Measurements from ENCODE around the gene RPTOR.

RPTOR gene

DNA sequence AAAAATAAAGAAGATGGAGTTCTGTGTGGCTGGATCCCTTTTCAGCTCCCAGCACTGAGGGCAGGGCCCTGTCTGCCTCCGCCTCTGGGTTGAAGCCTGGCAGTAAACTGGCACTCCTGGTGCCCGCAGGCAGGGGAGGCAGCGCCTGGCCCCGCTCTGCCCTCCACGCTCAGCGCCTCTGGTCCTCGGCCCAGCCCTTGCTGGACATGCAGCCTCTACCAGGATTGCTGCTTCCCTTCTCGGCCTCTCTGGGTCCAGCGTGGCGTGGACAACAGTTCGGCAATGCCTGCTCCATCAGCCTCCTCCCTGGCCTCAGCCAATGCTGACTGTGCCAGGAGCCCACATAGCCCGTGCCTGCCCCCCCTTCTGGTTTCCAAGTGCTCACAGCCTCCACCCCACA, 362.6 kb downstream of the RPTOR start:
- no peak for DNase-seq (ENCODE audit: low spot score)

GRCh38 chr17:80908211-80908610, 363.6 kb downstream of the RPTOR start:
- no peak for DNase-seq (ENCODE audit: low spot score)

DNA sequence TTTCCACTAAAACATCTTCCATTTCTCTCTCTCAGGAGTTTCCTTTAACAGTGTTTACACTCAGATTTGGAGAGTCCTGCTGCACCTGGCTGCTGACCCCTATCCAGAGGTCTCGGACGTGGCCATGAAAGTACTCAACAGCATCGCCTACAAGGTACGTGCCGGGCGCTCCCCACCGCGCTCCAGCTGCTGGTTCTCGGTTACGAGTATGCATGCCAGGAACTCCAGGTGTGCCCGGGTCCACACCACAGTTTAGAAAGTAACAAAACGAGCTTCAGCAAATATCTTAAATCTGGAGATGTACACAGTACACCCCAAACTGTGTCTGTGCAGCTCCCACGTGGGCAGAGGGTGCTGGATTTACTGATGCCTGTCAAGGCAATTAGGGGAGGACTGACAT, 364.1 kb downstream of the RPTOR start:
- no peak for DNase-seq (ENCODE audit: low spot score)

GRCh38 chr17:80909635-80910034, 365.0 kb downstream of the RPTOR start:
- no peak for DNase-seq (ENCODE audit: low spot score)

DNA sequence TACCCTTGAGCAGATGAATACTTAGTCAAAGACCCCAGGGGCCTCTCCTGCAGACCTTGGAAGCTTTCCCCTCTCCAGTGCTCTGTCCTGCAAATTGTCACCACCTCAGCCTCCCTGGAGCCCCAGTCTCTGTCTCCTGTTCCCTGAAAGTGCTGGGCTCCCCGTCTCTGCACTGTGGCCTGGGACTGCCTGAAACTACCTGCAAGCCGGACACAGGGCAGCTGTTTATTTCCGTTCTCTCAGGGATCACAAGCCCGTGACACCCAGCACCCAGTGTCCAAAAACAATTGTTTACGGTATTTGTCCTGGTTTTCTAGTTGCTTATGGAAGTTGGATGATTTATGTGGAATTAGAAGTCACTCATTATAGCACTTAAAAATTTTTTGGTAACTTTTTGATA, 365.4 kb downstream of the RPTOR start:
- no peak for DNase-seq (ENCODE audit: low spot score)

GRCh38 chr17:80912476-80912875, 367.8 kb downstream of the RPTOR start:
- DNase-seq (ENCODE audit: low spot score): no peak

DNA sequence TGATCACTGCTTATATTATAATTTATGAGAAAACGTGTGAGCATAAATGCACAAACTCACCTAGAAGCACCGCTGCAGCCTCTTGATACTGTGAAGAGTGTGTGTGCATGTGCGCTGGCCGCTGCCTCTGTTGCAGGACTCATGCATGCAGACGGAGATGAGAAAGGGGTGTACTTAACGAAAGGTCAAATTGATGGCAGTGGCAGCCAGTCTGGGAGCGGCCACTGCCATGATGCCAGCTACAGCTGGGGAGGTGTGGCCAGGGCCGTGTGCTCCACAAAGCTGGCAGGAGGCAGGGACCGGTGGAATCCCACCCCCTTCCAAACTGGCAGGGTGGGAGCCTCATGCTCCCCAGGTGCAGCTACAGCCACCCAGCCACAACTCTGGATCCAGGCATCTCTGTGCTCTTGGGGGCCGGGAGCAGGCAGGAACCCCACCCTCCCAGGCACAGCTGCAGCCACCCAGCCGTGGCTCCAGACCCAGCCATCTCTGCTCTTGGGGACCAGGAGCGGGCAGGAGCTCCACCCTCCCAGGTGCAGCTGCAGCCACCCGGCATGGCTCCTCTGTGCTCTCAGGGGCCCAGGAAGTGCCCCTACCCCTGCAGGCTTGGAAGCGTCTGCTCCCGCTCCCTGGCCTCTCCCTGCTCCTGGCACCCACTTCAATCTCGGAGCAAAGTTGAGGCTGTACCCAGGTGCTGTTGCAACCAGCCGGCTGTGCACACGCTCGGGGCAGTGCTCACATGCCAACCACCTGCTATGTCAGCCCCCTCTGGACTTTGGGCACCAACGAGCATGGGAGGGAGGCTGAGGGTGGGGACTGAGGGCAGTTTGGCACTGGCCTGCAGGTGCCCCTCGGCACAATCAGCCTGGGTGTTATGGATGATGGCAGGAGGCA, 369.5 kb downstream of the RPTOR start:
- no peak for DNase-seq (ENCODE audit: low spot score)

GRCh38 chr17:80916246-80916645, 371.6 kb downstream of the RPTOR start:
- no peak for DNase-seq (ENCODE audit: low spot score)

DNA sequence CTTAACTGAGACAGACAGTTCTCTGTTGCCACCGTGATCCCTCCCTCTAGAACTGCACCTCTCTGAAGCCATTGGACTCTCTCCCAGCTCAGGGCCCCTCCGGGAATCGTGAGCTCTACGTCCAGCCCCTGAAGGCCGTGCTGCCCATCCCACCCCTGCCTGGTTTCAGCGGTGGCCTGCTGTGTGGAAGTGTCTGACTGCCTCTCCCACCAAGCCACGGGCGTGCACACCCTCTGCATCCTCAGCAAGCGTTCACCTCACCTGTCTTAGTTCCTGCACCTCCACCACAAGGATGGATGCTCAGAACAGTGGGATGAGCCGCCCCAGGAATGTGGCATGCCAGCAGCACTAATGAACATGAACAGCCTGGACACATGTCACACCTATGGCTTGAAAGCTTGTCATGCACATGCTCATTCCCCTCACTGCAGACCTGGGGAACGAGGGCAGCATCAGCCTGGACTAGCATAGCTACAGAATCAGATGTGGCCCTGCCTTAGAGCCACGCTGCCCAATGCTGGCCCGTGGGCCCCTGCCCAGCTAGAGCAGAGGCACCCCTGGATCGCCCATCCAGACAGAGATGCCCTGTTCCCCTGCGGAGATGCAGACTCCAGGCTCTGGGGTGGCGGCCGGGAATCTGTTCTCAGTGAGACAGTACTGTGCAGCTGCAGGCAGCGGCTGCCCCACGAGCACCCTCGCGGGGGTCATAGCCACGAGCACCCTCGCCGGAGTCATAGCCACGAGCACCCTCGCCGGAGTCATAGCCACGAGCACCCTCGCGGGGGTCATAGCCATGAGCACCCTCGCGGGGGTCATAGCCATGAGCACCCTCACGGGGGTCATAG, 373.3 kb downstream of the RPTOR start:
- DNase-seq (ENCODE audit: low spot score): no peak

- no peak for DNase-seq (ENCODE audit: low spot score)
Measured at GRCh38 chr17:80918731-80919130, 374.1 kb downstream of the RPTOR start.

DNA sequence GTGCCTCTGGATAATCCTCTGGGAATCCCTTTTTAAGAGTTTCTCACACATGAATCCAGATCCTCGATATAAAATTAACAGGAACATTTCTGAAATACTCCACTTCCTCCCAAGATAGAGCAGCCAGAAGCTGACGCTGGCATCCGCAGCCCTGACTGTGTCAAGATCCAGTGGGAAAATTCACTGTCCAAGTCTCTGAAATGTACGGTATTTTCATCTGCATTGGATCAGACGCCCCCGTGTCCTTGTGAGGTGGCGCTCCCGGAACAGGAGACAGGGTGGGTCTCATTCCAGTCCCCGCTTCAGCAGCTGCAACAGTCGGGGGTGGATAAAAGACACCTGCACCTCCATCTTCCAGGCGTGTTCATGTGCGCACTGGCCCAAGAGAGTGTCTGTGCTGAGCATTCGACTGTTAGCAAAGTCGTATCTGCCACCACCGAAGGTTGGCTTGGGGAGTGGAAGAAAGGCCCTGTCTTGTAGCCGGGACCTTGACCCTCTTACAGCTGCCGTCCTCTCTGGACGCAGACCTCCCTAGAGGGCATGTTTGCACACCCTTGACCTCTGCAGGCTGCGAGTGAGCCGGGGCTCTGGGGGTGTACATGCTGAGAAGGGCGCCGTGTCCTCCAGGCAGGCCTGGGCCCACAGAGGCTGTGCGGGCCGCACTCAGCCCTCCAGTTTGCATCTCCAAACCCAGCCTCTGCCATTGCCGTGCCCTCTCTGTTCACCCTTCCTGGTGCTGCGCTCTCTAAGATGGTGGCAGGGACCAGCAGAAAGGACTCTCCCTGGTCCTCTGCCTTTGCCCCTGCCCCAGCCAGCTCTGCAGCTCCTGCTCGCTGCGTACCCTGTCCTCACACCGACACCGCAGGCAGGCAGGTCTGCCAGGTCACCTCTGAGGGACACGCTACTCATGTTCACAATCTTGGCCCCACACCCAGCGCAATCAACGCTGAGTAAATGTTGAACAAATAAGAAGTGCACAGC, 375.0 kb downstream of the RPTOR start:
- DNase-seq (ENCODE audit: low spot score): no peak

- no peak for DNase-seq (ENCODE audit: low spot score)
Measured at GRCh38 chr17:80920441-80920840, 375.8 kb downstream of the RPTOR start.

- DNase-seq (ENCODE audit: low spot score): no peak
Measured at GRCh38 chr17:80921159-80921558, 376.5 kb downstream of the RPTOR start.

- no peak for DNase-seq (ENCODE audit: low spot score)
Measured at GRCh38 chr17:80921741-80922579, 377.3 kb downstream of the RPTOR start.

DNA sequence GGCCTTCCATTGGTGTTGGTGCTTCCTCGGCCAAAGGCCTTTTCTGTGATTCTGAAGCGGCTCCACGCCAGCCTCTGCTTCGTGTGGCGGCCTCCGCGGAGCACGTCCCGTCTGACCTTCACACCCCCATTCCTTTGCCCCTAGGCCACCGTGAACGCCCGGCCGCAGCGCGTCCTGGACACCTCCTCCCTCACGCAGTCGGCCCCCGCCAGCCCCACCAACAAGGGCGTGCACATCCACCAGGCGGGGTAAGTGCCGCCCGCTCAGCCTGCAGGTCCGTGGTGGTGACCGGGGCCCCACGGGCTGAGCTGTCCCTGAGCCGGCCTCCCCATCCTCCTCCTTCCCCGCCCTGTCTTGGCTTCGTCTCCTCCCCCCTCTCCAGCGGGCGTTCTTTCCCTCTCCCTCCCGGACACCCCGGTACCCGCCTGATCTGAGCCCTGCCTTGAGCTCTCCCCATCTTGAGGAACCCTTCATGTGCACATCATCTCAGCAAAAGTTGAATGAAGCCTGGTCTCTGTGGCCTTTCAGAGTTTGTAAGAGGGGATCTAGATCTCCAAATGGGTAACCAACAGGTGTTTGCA, 378.0 kb downstream of the RPTOR start:
- no peak for DNase-seq (ENCODE audit: low spot score)

- no peak for DNase-seq (ENCODE audit: low spot score)
Measured at GRCh38 chr17:80923211-80924110, 378.8 kb downstream of the RPTOR start.

- DNase-seq (ENCODE audit: low spot score): no peak
Measured at GRCh38 chr17:80924111-80924806, 379.6 kb downstream of the RPTOR start.

DNA sequence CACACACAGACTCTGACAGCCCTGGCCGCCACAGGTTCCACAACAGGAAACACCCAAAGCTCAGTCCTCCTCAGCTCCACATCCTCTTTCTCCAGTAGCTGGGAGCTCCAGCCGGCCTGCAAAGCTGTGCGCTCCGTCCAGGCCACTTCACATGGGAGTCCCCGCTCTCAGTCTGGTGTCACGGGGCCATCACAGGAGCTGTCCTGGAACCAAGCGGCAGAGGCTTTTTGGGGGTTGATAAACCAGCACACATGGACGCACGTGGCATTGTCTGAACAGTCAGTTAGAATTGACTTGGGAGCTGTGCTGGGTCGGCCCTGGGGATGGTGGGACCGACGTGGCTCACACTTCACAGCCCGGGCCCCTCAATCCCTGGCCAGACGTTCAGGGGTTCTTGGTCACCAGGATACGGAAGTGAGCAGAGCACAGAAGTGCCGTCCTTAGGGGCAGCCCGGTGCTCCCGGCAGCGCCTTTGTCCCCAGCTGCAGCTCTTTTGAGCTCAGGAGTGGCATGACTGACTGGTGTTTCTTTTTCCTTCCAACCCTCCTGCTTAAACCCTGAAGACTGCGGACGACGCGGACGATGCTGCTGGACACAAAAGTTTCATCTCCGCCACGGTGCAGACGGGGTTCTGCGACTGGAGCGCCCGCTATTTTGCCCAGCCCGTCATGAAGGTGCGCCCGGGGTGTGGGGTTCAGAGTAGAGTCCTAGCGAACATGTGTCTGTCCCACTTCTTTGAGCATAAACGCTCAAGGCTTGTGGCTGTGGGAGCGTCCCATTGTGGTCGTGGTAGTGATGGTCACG, 380.4 kb downstream of the RPTOR start:
- DNase-seq (ENCODE audit: low spot score): no peak

Data from SK-N-DZ (cell line).